H9 (cell line): ENCODE data around the gene HEPHL1. TPM values are rescaled to one million over a fixed set of nuclear protein-coding genes. Genes with fewer than 3 reads are reported as not detected.

Experiments used
- DNase-seq: peaks from one replicate; pipeline ENCODE4 v3.0.0-alpha.2; 2017
- H2AFZ ChIP-seq: one replicate; pipeline ENCODE4 v1.6.1; 2013; ENCODE audit warnings: mild to moderate bottlenecking, low read length, control low read depth, moderate library complexity
- H2AK5ac ChIP-seq: 2 replicates; pipeline ENCODE4 v1.6.1; 2013; ENCODE audit warnings: low read length, control low read depth, mixed read lengths; ENCODE audit not compliant: insufficient read length
- H2BK120ac ChIP-seq: one replicate; pipeline ENCODE4 v1.6.1; 2013; ENCODE audit warnings: low read depth, mild to moderate bottlenecking, low read length, control low read depth, inconsistent platforms; ENCODE audit not compliant: poor library complexity, severe bottlenecking
- H2BK12ac ChIP-seq: 2 replicates; pipeline ENCODE4 v1.6.1; 2013; ENCODE audit warnings: low read length, control low read depth, mixed read lengths, low read depth; ENCODE audit not compliant: insufficient read length
- H2BK15ac ChIP-seq: 2 replicates; pipeline ENCODE4 v1.6.1; 2013; ENCODE audit warnings: low read depth, low read length, control low read depth
- H2BK20ac ChIP-seq: one replicate; pipeline ENCODE4 v1.6.1; 2013; ENCODE audit warnings: low read depth, mild to moderate bottlenecking, low read length, control low read depth, inconsistent platforms; ENCODE audit not compliant: poor library complexity, severe bottlenecking
- H2BK5ac ChIP-seq: 2 replicates; pipeline ENCODE4 v1.6.1; 2013; ENCODE audit warnings: low read length, control low read depth, mixed read lengths; ENCODE audit not compliant: insufficient read length
- H3K14ac ChIP-seq: 2 replicates; pipeline ENCODE4 v1.6.1; 2013; ENCODE audit warnings: low read length, control low read depth; ENCODE audit not compliant: insufficient read depth
- H3K18ac ChIP-seq: 2 replicates; pipeline ENCODE4 v1.6.1; 2013; ENCODE audit warnings: low read depth, mild to moderate bottlenecking, mixed read lengths, low read length, control low read depth; ENCODE audit not compliant: insufficient read length
- H3K23ac ChIP-seq: 2 replicates; pipeline ENCODE4 v1.6.1; 2013; ENCODE audit warnings: low read length, control low read depth, mixed read lengths, low read depth; ENCODE audit not compliant: insufficient read length
- H3K23me2 ChIP-seq: 2 replicates; pipeline ENCODE4 v1.6.1; 2013; ENCODE audit warnings: low read depth, mild to moderate bottlenecking, mixed read lengths, low read length, control low read depth; ENCODE audit not compliant: insufficient read length, poor library complexity, severe bottlenecking
- H3K27ac ChIP-seq: 2 replicates; pipeline ENCODE4 v1.5.1; 2013; ENCODE audit warnings: low read length, control low read depth, mixed read lengths, low read depth; ENCODE audit not compliant: insufficient read length
- H3K27me3 ChIP-seq: 2 replicates; pipeline ENCODE4 v1.6.1; 2013; ENCODE audit warnings: low read length, control low read depth, inconsistent platforms; ENCODE audit not compliant: insufficient read depth
- H3K4ac ChIP-seq: 2 replicates; pipeline ENCODE4 v1.6.1; 2013; ENCODE audit warnings: low read depth, mild to moderate bottlenecking, control low read depth, inconsistent platforms, low read length, moderate library complexity
- H3K4me1 ChIP-seq: 2 replicates; pipeline ENCODE4 v1.6.1; 2013; ENCODE audit warnings: low read length, control low read depth, inconsistent platforms; ENCODE audit not compliant: insufficient read depth
- H3K4me2 ChIP-seq: 2 replicates; pipeline ENCODE4 v1.6.1; 2013; ENCODE audit warnings: low read length, control low read depth, mixed read lengths; ENCODE audit not compliant: insufficient read length, insufficient read depth
- H3K56ac ChIP-seq: 2 replicates; pipeline ENCODE4 v1.6.1; 2013; ENCODE audit warnings: low read depth, mild to moderate bottlenecking, mixed read lengths, low read length, control low read depth; ENCODE audit not compliant: insufficient read length
- H3K79me1 ChIP-seq: 2 replicates; pipeline ENCODE4 v1.6.1; 2013; ENCODE audit warnings: low read depth, mild to moderate bottlenecking, moderate library complexity, low read length, control low read depth, inconsistent platforms; ENCODE audit not compliant: insufficient read depth, poor library complexity, severe bottlenecking
- H3K79me2 ChIP-seq: 2 replicates; pipeline ENCODE4 v1.6.1; 2013; ENCODE audit warnings: low read length, control low read depth, inconsistent platforms; ENCODE audit not compliant: insufficient read depth
- H3K9ac ChIP-seq: 2 replicates; pipeline ENCODE4 v1.6.1; 2013; ENCODE audit warnings: low read length, control low read depth, mixed read lengths; ENCODE audit not compliant: insufficient read length; ENCODE audit errors: extremely low read depth
- H3K9me3 ChIP-seq: one replicate; pipeline ENCODE4 v1.6.1; 2013; ENCODE audit warnings: low read depth, low read length, inconsistent platforms; ENCODE audit not compliant: control insufficient read depth
- H3T11ph ChIP-seq: one replicate; pipeline ENCODE4 v1.6.1; 2013; ENCODE audit warnings: mild to moderate bottlenecking, low read length, control low read depth, inconsistent platforms
- H4K20me1 ChIP-seq: one replicate; pipeline ENCODE4 v1.6.1; 2013; ENCODE audit not compliant: control insufficient read depth, insufficient read length, insufficient read depth
- H4K5ac ChIP-seq: 2 replicates; pipeline ENCODE4 v1.6.1; 2013; ENCODE audit warnings: low read depth, mild to moderate bottlenecking, mixed read lengths, low read length, control low read depth; ENCODE audit not compliant: insufficient read length
- H4K8ac ChIP-seq: replicated peaks from 2 replicates; pipeline ENCODE4 v1.6.1; 2013; ENCODE audit warnings: low read length, control low read depth, mixed read lengths, low read depth; ENCODE audit not compliant: insufficient read length
- H4K91ac ChIP-seq: 2 replicates; pipeline ENCODE4 v1.6.1; 2013; ENCODE audit warnings: low read depth, mild to moderate bottlenecking, moderate library complexity, mixed read lengths, low read length, control low read depth; ENCODE audit not compliant: insufficient read length
- H3K27ac Mint-ChIP-seq, 3 experiments: 2 replicates in 2 of 3; 3 replicates in 1 of 3; pipeline ENCODE4 v1.8.0; 2020 to 2021; ENCODE audit warnings: mixed read lengths in 3 of 3, mild to moderate bottlenecking in 1 of 3, moderate library complexity in 1 of 3
- H3K27me3 Mint-ChIP-seq: 2 replicates; pipeline ENCODE4 v1.8.0; 2021; ENCODE audit warnings: low read depth, mild to moderate bottlenecking, moderate library complexity, mixed read lengths
- H3K36me3 Mint-ChIP-seq, 3 experiments: 2 replicates in 2 of 3; 3 replicates in 1 of 3; pipeline ENCODE4 v1.8.0; 2020 to 2021; ENCODE audit warnings: low read depth in 3 of 3, mixed read lengths in 3 of 3; ENCODE audit not compliant: insufficient read depth in 1 of 3
- H3K4me1 Mint-ChIP-seq, 2 experiments: 2 replicates each; pipeline ENCODE4 v1.8.0; 2020; ENCODE audit warnings: mixed read lengths in 2 of 2
- H3K4me3 Mint-ChIP-seq, 2 experiments: 2 replicates in 1 of 2; 3 replicates in 1 of 2; pipeline ENCODE4 v1.8.0; 2020 to 2021; ENCODE audit warnings: mild to moderate bottlenecking in 2 of 2, mixed read lengths in 2 of 2, moderate library complexity in 1 of 2
- H3K9me3 Mint-ChIP-seq, 2 experiments: 2 replicates in 1 of 2; 3 replicates in 1 of 2; pipeline ENCODE4 v1.8.0; 2020; ENCODE audit warnings: mild to moderate bottlenecking in 2 of 2, mixed read lengths in 2 of 2, moderate library complexity in 1 of 2
- CTCF ChIP-seq: fragments of 200-600 bp; sonication (generic); conservative IDR thresholded peaks from 3 replicates; pipeline ENCODE4 v1.8.0; 2021; ENCODE audit warnings: antibody characterized with exemption, mild to moderate bottlenecking
- WGBS: extraction: QIAGEN DNeasy Blood & Tissue Kit; methylation state at CpG from one replicate; pipeline ENCODE4 v1.1.7; 2013; ENCODE audit warnings: missing lambda C conversion rate, low lambda C conversion rate, mixed read lengths; ENCODE audit not compliant: insufficient read length; ENCODE audit errors: extremely low coverage; 5-methylcytosine and 5-hydroxymethylcytosine counted together
- total RNA-seq: library from RNA; stranded (reverse); gene quantifications from 2 replicates; pipeline ENCODE4 v1.2.1, GENCODE V29; 2021

Gene HEPHL1
- total RNA-seq, 1 experiment from 2014 or later: not detected

- Histone ChIP-seq H3K18ac (no peak overlapping the region), H4K8ac (no peak overlapping the region)
- DNase-seq: no peak
Observed at GRCh38 chr11:94131047-94131717, 110.0 kb downstream of the HEPHL1 start.

More at GRCh38 chr11:94131047-94131717, 110.0 kb downstream of the HEPHL1 start:
- H3T11ph ChIP-seq: no peak overlapping the region
- no peak overlapping the region for H2BK12ac ChIP-seq
- no peak overlapping the region for H4K91ac ChIP-seq
- H4K5ac ChIP-seq: no peak overlapping the region
- H3K4me3 Mint-ChIP-seq: no peak overlapping the region
- peaks cover 59% of the 10 kb centered on the region for H3K79me2 ChIP-seq
- peak overlapping the region; percentile 98 for H3K4me2 ChIP-seq
- no peak overlapping the region for H2BK15ac ChIP-seq
- no peak for TF ChIP-seq CTCF
- H3K56ac ChIP-seq: no peak overlapping the region
- no peaks in the 10 kb centered on the region for H3K27me3 ChIP-seq
- no peak overlapping the region for H3K14ac ChIP-seq
- peaks cover 4% of the 10 kb centered on the region for H3K79me1 ChIP-seq
- peaks cover 16% of the 10 kb centered on the region; the same call in 1 of the 2 replicates for H3K4me1 ChIP-seq
- no peak overlapping the region for H2BK120ac ChIP-seq
- no peaks in the 10 kb centered on the region for H4K20me1 ChIP-seq
- peaks cover 0 to under 1% of the 10 kb centered on the region in 2 experiments; a peak in 2 of 5 replicates for H3K9me3 Mint-ChIP-seq
- no peak overlapping the region for H3K4ac ChIP-seq
- H3K23me2 ChIP-seq: peaks cover 22% of the 10 kb centered on the region
- no peak overlapping the region for H2AFZ ChIP-seq
- no peak overlapping the region for H2BK5ac ChIP-seq
- H3K27me3 Mint-ChIP-seq: no peaks in the 10 kb centered on the region; the same call in 1 of the 2 replicates
- no peak overlapping the region for H3K9ac ChIP-seq
- no CpG with 5 or more reads among the region's 3 CpGs for WGBS
- no peak overlapping the region for H3K27ac ChIP-seq
- H2BK20ac ChIP-seq: no peak overlapping the region
- H3K23ac ChIP-seq: no peak overlapping the region
- no peak overlapping the region for H3K27ac Mint-ChIP-seq
- no peaks in the 10 kb centered on the region for H3K9me3 ChIP-seq
- peaks cover 45% of the 10 kb centered on the region in 2 experiments for H3K4me1 Mint-ChIP-seq
- peaks cover 4 to 9% (median 5%) of the 10 kb centered on the region in 3 experiments; a peak in 6 of 7 replicates for H3K36me3 Mint-ChIP-seq
- no peak overlapping the region for H2AK5ac ChIP-seq
